Measurements from ENCODE around the gene NFX1.
"Not testable (repeated sequence)": the region's sequence is repeated elsewhere in the genome, so short reads cannot be mapped to it uniquely, and the experiment has no call there.

Gene NFX1

DNA sequence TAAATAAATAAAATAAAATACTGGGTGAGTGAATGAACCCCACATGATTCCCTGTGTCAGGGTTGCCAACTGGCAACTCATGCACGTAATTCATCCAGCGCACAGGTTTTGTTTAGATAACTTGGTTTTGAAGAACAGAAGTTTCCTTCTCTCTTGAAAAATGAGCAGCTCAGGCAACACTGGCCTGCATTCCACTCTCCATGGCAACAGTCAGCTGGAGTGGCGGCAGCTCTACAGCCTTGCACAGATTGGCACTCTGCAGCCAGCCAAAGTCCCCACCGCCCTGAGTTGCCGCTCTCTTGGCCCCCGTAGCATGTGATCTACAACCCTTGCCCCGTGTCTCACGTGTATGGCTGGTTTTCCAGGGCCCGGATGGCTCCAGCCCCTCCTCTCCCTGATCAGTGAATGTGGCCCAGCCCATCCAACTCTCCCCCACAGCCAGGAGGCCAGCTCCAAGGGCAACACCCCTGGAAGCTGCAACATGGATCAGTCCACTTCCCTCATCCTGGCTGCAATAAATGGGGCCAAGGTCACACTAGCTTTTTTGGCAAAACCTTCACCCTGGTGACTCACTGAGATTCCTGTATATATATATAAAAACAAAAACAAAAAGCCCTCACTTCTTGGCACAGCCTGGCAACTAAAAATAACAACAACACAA, 100.9 kb downstream of the NFX1 start:
- peak in 10 of 14 donors; percentile 8 to 78 (median 22) for DNase-seq

- DNase-seq, result not testable (repeated sequence)
Measured at GRCh38 chr9:33392591-33393021, 102.3 kb downstream of the NFX1 start.

DNA sequence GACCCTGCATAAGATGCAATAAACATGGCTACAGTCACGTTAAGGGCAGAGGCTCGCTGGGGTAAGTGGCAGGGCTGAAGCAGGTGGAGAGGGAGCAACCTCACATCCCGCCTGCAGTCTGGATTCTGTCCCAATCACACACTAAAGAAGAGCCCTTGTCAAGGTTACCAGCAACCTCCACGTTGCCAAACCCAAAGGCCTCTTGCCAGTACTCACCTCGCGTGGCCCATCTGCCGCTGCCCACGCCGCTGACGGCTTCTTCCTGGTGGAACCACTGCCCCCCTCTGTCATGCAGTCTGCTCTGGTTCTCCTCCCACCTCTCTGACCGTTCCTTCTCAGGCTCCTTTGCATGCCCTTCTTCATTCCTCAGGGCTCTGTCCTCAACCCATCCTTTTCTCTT, 103.3 kb downstream of the NFX1 start:
- peak in 3 of 14 donors; percentile 8 to 85 (median 11) for DNase-seq

- not testable (repeated sequence) for DNase-seq
Measured at GRCh38 chr9:33393986-33394385, 103.7 kb downstream of the NFX1 start.

GRCh38 chr9:33395159-33395879, 105.0 kb downstream of the NFX1 start:
- DNase-seq, result peak in 1 of 14 donors; percentile 9

- DNase-seq, result not testable (repeated sequence)
Measured at GRCh38 chr9:33397801-33398200, 107.5 kb downstream of the NFX1 start.

- DNase-seq, result not testable (repeated sequence)
Measured at GRCh38 chr9:33399047-33399446, 108.7 kb downstream of the NFX1 start.

DNA sequence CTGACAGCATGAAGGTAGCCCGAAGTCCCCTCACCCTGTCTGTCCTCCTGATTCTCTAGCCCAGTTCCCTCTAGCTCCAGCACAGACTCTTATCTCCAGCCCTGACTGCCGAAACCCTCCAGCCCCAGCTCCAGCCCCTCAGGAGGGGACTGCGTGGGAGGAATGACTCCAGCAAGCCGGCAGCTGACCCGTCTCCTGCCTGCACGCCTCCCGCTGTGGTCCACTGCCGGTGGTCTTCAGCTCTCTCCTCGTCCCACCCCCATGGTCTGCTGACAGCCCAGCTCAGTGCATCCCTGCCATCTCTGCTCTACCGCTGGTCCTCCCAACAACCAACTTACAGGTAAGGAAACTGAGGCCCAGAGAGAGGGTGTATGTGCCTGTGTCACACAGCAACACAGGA, 111.5 kb downstream of the NFX1 start:
- DNase-seq, result not testable (repeated sequence)

GRCh38 chr9:33402371-33402770, 112.1 kb downstream of the NFX1 start, which contains the start of gene AQP7:
Gene AQP7, minus strand, starts transcription at chr9:33402568. Its CDS starts 1,306 bp downstream, at chr9:33401262.
- DNase-seq, result peak in 1 of 14 donors; percentile 22

- no peak for DNase-seq
Measured at GRCh38 chr9:33403941-33404787, 113.8 kb downstream of the NFX1 start.

GRCh38 chr9:33404788-33405362, 114.6 kb downstream of the NFX1 start:
- no peak for DNase-seq

GRCh38 chr9:33407061-33407460, 116.7 kb downstream of the NFX1 start:
- no peak for DNase-seq

- DNase-seq, result no peak
Measured at GRCh38 chr9:33408087-33408486, 117.8 kb downstream of the NFX1 start.

- no peak for DNase-seq
Measured at GRCh38 chr9:33414268-33414667, 124.0 kb downstream of the NFX1 start.

DNA sequence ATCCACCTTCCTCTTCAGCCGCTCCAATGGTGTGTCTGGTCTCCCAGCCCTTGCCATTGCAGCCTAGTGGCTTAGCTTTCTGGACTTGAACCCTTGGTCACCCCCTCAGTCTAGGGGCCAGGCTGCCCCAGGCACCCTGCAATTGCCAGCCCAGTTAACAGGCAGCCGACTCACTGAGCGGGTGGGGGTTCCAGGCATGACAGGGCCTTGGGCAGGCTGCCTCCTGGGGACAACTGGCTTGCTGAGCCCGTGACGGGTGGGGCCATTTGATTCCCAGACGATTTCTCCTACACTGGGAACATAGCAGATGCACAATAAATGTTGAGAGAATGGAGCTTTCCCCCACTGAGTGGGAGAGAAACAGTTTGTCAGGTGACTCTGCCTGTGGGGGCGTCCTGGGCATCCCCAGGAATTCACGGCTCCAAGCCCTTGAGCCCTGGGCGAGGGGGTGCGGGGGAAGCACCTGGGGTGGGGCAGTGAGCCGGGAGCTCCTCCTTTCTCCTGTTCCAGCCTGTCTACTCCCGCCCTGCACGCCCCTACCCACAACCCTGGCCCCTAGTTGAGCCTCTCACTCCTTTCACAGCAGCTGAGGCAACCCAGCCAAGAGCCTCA, 124.7 kb downstream of the NFX1 start:
- no peak for DNase-seq

DNA sequence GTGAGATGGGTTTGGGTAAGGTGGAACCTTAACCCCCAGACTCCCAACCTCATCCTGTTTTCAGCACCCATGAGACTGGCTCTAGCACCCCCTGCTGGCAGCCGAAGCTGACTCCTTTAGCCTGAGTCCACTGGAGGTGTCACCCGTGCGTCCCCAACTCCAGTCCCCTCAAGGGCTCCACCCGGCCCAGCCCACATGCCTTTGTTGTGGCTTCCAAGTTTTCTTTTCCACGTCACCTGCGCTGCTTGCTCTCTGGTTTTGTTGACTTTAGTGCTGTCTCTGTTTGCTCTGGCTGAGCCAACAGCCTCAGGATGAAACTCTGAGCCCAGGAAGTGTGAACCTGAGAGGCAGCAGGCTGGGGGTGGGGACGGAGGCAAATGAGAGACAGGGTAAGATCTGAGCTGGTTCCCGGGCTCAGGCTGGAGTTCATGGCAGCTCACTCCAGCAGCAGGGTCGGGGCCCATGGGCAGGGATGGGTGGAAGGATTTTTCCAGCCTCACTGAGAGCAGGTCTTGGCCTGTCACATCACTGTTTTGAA, 125.3 kb downstream of the NFX1 start:
- DNase-seq, result peak in 7 of 14 donors; percentile 2 to 34 (median 11)

- no peak for DNase-seq
Measured at GRCh38 chr9:33416996-33417395, 126.7 kb downstream of the NFX1 start.

GRCh38 chr9:33418090-33418489, 127.8 kb downstream of the NFX1 start:
- no peak for DNase-seq

DNA sequence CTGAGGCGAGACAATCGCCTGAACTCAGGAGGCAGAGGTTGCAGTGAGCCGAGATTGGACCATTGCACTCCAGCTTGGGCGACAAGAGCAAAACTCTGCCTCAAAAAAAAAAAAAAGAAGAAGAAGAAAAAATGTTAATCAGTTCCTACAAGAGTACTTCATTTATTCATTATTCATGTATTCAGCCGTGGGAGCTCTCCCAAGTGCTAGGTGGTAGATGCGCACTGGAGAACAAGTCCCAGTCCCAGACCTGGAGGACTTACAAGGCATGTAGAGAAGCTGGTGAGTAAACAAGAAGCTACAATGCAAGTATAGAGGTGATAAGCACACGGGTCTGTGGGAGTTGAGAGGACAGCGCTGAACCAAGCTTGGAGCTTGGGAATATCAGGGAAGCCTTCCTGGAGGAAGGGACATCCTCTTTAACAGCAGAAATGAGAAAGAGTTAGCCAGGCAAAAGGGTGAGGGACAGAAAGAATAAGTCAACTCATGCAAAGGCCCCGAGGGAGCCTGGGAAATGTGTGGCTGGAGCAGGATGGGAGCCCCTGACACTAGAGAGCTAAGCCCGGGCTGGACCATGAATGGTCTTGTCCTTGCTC, 129.5 kb downstream of the NFX1 start:
- no peak for DNase-seq

Measured in C1 segment of cervical spinal cord (tissue), 14 donors.